HG02571 (cell line): ENCODE measurements around the gene C6orf47.
"Not testable (repeated sequence)": the region's sequence is repeated elsewhere in the genome, so short reads cannot be mapped to it uniquely, and the experiment has no call there.

ENCODE experiments used
- ATAC-seq: cut with Tn5 transposase; IDR thresholded peaks from one replicate; pipeline ENCODE4 v1.9.1; 2021; ENCODE audit warnings: mild to moderate bottlenecking, moderate library complexity; ENCODE audit not compliant: unreplicated experiment

C6orf47 gene

GRCh38 chr6:31660381-31661261 is at the start of gene C6orf47:
C6orf47 (minus strand) TSS chr6:31660778; CDS start chr6:31659947, 831 bp downstream.
- peak; percentile 45 for ATAC-seq

GRCh38 chr6:31709157-31709556 is 48.6 kb upstream of the C6orf47 start:
- not testable (repeated sequence) for ATAC-seq

DNA sequence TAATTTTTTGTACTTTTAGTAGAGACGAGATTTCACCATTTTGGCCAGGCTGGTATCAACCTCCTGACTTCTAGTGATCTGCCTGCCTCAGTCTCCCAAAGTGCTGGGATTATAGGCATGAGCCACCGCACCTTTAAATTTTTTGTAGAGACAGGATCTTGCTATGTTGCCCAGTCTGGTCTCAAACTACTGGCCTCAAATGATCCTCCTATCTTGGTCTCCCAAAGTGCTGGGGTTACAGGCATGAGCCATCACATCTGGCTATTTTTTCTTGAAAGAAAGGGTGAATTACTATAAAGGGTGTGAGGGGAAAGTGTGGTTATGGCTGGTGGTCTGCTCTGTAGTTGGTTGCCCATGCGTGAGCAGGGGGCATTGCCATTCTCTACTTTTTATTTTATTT is 47.6 kb upstream of the C6orf47 start:
- ATAC-seq: no peak

GRCh38 chr6:31707701-31708100 is 47.1 kb upstream of the C6orf47 start:
- no peak for ATAC-seq

- ATAC-seq: no peak
Observed at GRCh38 chr6:31706599-31706998, 46.0 kb upstream of the C6orf47 start, which contains the start of gene LY6G6F. LY6G6F (plus strand) TSS chr6:31706866; CDS start chr6:31706907, 41 bp downstream.

DNA sequence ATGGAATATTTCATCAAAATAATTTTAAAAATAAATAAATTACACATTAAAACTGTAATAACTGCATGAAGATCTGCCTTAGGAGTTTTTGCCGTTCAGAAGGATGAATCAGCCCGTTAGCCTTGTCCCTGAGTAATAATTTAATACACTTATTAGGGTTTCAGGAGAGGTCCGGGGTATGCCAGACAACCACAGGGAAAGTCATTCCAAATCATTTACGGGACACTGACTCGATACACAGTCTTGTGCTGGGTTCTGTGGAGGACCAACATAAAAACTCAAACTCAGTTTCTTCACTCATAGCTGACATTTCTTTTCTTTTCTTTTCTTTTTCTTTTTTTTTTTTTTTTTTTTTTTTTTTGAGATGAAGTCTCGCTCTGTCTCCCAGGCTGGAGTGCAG is 45.4 kb upstream of the C6orf47 start:
- ATAC-seq: no peak

DNA sequence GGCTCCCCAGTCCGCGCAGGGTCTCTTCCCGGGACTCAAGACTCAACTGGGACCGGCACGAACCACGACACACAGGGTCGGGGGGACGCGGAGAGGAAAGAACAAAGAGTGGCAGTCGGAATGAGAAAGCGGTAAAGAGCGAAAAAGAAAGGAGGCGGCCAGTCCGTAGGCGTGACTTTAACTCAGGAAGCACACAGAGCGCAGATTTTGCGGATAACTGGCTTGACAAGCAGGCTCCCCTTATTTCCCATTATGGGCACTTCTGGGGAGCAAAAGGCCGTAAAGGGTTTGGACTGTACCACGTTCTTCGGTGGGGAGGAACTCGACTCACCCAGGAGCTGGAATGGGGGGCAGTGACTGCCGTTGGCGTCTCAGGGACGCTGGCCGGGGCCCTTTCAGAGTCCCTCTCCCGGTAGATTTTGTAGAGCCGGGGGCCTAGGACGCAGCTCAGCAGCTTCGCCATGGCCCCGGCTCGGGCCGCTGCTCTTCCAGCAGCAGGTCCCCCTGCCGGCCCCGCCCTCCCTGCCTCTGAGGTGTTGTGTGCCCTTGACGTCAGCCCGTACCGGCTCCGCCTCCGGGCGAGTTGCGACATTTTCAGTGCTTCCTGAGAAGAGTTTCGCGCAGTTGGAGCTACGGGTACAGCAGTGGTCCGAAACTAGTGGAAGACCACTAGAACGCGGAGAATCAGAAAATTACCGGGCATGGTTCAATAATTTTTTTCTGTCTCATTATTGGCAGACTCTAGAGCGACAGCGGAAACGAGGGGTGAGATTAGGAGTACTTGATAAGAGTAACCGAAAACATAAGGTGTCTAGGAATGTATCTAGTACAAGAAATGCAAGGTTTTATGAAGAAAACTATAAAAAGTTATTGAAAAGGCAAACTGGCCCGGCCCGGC is 42.5 kb upstream of the C6orf47 start, which contains the start of gene ABHD16A:
ABHD16A (minus strand) TSS at position 506 of the 898 bp plus-strand sequence; CDS start at position 463, 43 bp downstream.
- peak; percentile 77 for ATAC-seq

DNA sequence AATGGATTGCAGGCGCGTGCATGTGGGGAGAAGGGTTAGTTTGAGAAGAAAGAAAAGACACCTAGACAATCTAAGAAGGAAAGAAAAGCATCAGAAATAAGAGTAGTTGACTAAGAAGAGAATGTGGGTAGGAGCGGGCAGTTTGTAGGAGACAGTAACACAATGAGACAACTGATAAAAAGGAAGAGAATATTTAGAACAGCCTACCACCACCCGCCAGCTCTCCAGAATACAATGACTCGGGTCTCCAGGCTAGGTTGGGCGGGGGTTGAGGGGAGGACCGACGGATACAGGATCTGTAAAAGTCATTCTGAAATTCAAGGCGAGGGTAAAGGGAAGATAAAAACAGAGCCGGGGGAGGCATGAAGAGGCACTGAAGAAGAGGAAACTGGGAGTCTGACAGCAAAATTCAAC is 41.8 kb upstream of the C6orf47 start:
- ATAC-seq: no peak

DNA sequence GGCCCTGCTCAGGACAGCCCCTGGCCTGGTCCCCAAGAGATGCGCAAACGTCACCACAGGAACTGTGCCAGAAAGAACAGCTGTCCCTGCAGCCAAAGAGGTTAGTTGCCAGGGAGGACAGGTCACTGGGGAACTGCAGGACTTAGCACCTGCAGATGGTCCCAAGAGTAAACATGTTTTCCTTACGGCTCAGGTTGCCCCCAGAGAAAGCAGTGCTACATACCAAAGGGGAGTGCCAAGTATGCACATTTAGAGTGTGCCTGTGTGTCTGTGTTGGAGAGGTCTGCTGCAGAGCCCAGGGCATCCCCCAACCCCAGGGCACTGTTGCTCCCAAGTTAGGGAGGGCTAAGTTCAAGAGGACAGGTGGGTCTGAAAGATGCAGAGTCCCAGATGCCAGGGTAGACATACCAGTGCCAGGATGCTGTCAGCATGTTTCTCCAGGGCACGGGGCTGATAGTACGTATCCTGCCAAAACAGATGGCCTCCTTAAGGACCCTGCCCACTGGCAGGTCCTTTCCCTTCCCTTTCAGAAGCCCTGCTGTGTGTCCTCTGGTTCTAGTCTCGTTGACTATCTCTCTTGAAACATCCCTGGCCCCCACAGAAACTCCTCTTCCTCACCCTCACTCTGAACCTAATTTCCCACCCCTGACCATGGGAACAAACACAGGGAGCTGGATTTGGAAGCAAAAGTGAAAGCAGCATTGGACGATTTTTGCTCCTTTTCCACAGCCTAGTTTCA is 41.3 kb upstream of the C6orf47 start:
- ATAC-seq: no peak

GRCh38 chr6:31700740-31701401 is 40.3 kb upstream of the C6orf47 start:
- ATAC-seq: no peak

DNA sequence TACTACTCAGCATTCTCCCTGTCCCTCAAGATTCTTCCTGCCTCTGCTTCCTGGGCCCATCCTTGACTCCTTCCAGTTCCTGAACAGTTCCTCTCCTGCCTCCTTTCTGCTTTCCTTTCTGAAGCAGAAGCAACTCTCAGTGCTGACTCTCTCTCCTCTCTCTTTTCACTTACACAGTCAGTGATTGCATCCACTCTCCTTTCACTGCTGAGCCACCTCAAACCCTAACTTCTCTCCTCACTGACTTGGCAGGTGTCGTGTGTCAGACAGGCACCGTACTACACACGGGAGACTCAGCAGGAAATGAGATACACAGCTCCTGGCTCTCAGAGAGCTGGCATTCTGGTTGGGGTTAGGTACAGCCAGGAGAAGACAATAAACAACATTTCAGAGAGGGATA is 37.0 kb upstream of the C6orf47 start:
- no peak for ATAC-seq

- ATAC-seq: no peak
Observed at GRCh38 chr6:31693535-31693934, 33.0 kb upstream of the C6orf47 start.

DNA sequence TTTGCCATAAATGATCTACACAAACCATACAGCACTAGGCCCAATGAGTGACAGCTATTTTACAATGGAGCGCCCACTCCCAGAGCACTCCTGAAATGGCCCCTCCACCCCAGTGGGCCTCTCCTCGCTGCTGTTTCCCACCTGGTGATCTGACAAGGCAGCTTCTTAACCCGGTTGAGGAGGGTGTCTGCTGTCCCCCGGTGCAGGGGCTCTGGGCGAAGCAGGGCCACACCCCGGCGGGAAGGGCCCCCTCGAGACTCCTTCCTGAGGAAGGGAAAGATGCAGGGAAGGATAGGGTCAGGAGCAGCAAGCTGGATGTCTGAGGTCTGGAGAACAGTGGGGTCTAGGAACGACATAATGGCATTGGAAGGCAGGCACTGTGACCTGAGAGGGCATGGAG is 32.3 kb upstream of the C6orf47 start:
- ATAC-seq: no peak

- no peak for ATAC-seq
Observed at GRCh38 chr6:31692353-31692752, 31.8 kb upstream of the C6orf47 start.

DNA sequence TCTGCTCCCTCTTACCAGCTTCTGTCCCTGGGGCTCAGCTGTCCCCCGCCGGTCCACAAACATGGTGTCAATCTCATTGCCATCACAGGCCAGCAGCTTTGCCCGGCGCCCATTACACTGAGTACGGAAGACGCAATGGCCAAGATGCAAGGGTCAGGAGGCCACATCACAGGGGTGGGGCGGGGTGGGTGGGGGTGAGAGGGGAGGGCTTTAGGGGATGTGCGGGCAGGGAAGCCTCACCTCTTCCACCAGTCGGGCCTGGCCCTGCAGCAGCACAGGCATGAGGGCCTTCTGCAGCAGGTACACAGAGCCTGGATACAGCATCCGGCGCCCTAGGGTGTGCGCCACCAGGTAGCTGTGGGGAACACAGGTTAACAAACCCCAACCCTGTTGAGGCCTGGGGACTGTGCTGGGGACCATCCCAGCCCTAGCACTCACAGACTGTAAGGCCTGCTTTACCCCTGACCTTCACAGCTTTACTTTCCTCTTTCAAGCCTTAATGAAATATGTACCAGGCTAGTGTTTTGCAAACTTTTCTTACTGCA is 31.1 kb upstream of the C6orf47 start:
- no peak for ATAC-seq

DNA sequence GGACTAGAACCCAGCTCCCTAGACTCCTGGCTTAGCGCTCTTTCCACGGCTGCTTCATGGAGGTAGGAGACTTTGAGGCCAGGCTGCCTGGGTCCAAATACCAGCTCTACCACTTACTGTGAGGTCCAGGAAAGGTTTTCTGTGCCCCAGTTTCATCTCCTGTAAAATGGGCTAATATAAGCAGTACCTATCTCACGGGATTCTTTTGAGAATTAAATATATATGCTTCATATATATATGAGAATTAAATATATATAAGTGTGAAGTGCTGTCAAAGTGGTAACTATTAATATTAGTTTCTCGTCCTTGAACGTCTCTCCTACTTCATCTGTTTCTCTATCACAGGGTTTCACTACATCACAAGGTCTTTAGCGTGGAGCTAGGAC is 30.5 kb upstream of the C6orf47 start:
- no peak for ATAC-seq

GRCh38 chr6:31690231-31691077 is 29.9 kb upstream of the C6orf47 start:
- ATAC-seq: no peak

- ATAC-seq: no peak
Observed at GRCh38 chr6:31689249-31690110, 28.9 kb upstream of the C6orf47 start.
